PFSK-1 (cell line): ENCODE measurements around the gene SLCO2B1.

Experiments
- FOXP2 ChIP-seq: optimal IDR thresholded peaks from 2 replicates; pipeline ENCODE3; 2011; ENCODE audit warnings: borderline replicate concordance, control low read depth, inconsistent platforms; ENCODE audit not compliant: insufficient read depth; ENCODE audit errors: extremely low read length, extremely low read depth
- POLR2AphosphoS5 ChIP-seq: IDR thresholded peaks from 2 replicates; pipeline ENCODE4 v1.6.1; 2012; ENCODE audit warnings: low read depth, mild to moderate bottlenecking, control low read depth, low read length, moderate library complexity
- SIN3A ChIP-seq: IDR thresholded peaks from 2 replicates; pipeline ENCODE4 v1.6.1; 2012; ENCODE audit warnings: mild to moderate bottlenecking, low read length, moderate library complexity, borderline replicate concordance; ENCODE audit not compliant: insufficient read depth
- TAF1 ChIP-seq: IDR thresholded peaks from 2 replicates; pipeline ENCODE4 v1.6.1; 2012; ENCODE audit warnings: low read length, control low read depth, borderline replicate concordance; ENCODE audit not compliant: insufficient read depth
- TF ChIP-seq, protein P1 (sequence below), 2 experiments: IDR thresholded peaks; 2 replicates each; pipeline versions ENCODE4 v1.6.1 to v1.8.0; 2011 to 2012; ENCODE audit warnings: low read depth in 2 of 2, low read length in 2 of 2, control low read depth in 1 of 2, inconsistent platforms in 1 of 2, mild to moderate bottlenecking in 1 of 2, moderate library complexity in 1 of 2; ENCODE audit not compliant: insufficient read depth in 1 of 2

DNA sequence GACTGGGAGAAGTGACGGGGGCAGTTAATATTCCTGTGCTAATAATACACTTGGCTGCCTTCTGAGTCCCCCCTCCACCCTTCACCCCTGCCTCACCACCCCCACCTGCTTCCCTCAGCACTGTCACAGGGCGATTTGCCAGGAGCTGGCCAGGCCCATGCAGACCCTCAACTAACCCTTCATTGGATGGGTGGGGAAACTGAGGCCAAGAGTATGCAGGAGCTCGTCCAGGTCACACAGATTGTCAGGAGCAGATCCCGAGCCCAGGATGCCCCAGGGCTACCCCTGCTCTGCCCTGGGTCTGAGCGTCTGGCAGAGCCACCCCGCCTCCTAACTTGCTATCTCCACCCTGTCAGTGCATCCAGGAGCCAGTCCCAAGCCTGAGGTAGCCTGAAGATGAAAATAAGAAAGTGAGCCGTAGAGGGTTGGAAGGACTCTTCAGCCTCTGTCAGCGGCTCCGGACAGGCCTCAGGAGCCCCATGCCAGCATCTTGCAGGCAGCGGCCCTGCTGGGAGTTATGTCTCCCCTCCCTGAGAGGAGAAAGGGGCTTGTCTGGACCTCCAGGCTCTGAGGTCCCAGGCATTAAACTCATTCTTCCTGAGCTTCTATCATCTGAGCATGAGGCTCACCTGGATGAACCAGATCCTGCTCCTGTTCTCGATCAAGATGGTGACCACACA lies 95.9 kb downstream of the SLCO2B1 start:
- TF ChIP-seq TAF1 (no peak), FOXP2 (no peak), POLR2AphosphoS5 (no peak), SIN3A (no peak)
- TF ChIP-seq, protein P1, sequence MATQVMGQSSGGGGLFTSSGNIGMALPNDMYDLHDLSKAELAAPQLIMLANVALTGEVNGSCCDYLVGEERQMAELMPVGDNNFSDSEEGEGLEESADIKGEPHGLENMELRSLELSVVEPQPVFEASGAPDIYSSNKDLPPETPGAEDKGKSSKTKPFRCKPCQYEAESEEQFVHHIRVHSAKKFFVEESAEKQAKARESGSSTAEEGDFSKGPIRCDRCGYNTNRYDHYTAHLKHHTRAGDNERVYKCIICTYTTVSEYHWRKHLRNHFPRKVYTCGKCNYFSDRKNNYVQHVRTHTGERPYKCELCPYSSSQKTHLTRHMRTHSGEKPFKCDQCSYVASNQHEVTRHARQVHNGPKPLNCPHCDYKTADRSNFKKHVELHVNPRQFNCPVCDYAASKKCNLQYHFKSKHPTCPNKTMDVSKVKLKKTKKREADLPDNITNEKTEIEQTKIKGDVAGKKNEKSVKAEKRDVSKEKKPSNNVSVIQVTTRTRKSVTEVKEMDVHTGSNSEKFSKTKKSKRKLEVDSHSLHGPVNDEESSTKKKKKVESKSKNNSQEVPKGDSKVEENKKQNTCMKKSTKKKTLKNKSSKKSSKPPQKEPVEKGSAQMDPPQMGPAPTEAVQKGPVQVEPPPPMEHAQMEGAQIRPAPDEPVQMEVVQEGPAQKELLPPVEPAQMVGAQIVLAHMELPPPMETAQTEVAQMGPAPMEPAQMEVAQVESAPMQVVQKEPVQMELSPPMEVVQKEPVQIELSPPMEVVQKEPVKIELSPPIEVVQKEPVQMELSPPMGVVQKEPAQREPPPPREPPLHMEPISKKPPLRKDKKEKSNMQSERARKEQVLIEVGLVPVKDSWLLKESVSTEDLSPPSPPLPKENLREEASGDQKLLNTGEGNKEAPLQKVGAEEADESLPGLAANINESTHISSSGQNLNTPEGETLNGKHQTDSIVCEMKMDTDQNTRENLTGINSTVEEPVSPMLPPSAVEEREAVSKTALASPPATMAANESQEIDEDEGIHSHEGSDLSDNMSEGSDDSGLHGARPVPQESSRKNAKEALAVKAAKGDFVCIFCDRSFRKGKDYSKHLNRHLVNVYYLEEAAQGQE (IDR thresholded peaks at IDR 0.05; ENCODE audit: insufficient read depth in 1 of 2, low read depth in 2 of 2, low read length in 2 of 2), result no peak
